Ovary (tissue), 3 donors: ENCODE data around the gene TMEM72.

Source experiments
- POLR2A ChIP-seq: fragments of 450-650 bp; IDR thresholded peaks from one replicate; pipeline ENCODE4 v1.6.1; 2017; ENCODE audit warnings: antibody characterized with exemption, mild to moderate bottlenecking, moderate library complexity
- TF ChIP-seq, protein P1 (sequence below), 3 donors: fragments of 450-650 bp in 2 of 3; fragments of 200-600 bp in 1 of 3; IDR thresholded peaks; one replicate each; pipeline versions ENCODE4 v1.5.1 to v1.8.0; 2016 to 2022; ENCODE audit warnings: antibody characterized with exemption in 3 of 3, mild to moderate bottlenecking in 1 of 3
- donor health status: DM: no; HTN: no; CAD: no.

DNA sequence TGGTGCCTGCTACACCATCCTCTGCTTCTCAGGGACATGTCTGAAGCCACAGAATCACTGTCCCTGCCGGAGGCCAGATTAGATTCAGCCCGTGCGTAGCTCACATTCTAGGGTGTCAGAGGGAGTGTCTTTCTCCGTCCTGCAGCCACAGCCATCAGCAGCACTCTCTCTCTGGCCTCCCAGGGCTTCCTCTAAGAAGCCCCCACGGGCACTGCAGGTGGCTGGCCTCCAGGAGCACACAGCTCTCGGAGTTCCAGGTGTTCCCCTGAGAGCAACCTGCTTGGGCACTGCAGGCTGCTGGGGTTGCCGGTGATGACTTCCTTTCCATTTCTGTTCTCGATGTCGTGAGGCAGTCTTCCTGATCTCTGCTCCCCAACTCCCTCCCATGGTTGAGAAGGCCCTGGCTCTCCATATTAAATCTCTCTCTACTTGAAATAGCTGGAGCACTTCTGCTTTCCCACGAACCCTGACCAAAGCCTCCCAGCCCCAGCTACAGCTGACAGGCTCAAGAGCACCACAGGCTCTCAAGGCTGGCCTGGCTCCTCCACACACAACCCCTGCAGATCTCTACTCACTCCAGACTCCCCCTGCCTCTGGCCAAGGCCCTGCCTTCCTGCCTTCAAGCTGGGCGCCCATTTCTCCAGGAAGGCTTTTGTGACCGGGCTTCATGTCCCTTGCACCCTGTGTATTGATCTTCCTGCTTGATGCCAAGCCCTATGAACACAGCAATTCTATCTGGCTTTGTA lies 49.0 kb upstream of the TMEM72 start:
- TF ChIP-seq, protein P1, sequence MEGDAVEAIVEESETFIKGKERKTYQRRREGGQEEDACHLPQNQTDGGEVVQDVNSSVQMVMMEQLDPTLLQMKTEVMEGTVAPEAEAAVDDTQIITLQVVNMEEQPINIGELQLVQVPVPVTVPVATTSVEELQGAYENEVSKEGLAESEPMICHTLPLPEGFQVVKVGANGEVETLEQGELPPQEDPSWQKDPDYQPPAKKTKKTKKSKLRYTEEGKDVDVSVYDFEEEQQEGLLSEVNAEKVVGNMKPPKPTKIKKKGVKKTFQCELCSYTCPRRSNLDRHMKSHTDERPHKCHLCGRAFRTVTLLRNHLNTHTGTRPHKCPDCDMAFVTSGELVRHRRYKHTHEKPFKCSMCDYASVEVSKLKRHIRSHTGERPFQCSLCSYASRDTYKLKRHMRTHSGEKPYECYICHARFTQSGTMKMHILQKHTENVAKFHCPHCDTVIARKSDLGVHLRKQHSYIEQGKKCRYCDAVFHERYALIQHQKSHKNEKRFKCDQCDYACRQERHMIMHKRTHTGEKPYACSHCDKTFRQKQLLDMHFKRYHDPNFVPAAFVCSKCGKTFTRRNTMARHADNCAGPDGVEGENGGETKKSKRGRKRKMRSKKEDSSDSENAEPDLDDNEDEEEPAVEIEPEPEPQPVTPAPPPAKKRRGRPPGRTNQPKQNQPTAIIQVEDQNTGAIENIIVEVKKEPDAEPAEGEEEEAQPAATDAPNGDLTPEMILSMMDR (IDR thresholded peaks at IDR 0.05): no peak
- TF ChIP-seq POLR2A: no peak
